Astrocyte (in vitro differentiated cells and primary cell): Measurements from ENCODE around the gene TBC1D3B.

Source experiments
- CTCF ChIP-seq: IDR thresholded peaks from 2 replicates; pipeline ENCODE4 v1.5.1; 2011; ENCODE audit warnings: low read depth, mild to moderate bottlenecking, inconsistent platforms, low read length, moderate library complexity; ENCODE audit not compliant: insufficient read depth
- EZH2 ChIP-seq: IDR thresholded peaks from 2 replicates; pipeline ENCODE4 v1.6.1; 2012; ENCODE audit warnings: mild to moderate bottlenecking, low read length, inconsistent platforms; ENCODE audit not compliant: insufficient read depth

GRCh38 chr17:36204724-36205500 lies 28.5 kb upstream of the TBC1D3B start:
- no peak for TF ChIP-seq CTCF
- no peak for TF ChIP-seq EZH2
